Activated B cell treated with CpG ODN at 0.5 μM for 24 hours (primary cell): ENCODE data around the gene LONRF3. TPM values are rescaled to one million over a fixed set of nuclear protein-coding genes. Genes with fewer than 3 reads are reported as not detected.

Experiments used
- ATAC-seq: fragments of 200-7000 bp; cut with Tn5 transposase; one replicate; pipeline ENCODE4 v1.10.0; 2021; ENCODE audit warnings: low read depth, mild to moderate bottlenecking, moderate library complexity
- CTCF ChIA-PET: fragments of 350-600 bp; sonication (Branson Sonifier 250); formaldehyde crosslinking; loops from one replicate; lab custom pipeline; 2021; ENCODE audit warnings: antibody characterized with exemption; lab: Charles Lee
- POLR2A ChIA-PET: fragments of 350-600 bp; sonication (Branson Sonifier 250); formaldehyde crosslinking; loops from one replicate; lab custom pipeline; 2021; ENCODE audit warnings: antibody characterized with exemption; lab: Charles Lee
- DNase-seq: peaks from one replicate; pipeline ENCODE4 v3.0.0; 2022
- H3K27ac Mint-ChIP-seq: one replicate; pipeline ENCODE4 v1.8.0; 2020; ENCODE audit warnings: mixed read lengths
- H3K27me3 Mint-ChIP-seq: one replicate; pipeline ENCODE4 v1.8.0; 2021; ENCODE audit warnings: mixed read lengths
- H3K36me3 Mint-ChIP-seq: one replicate; pipeline ENCODE4 v1.8.0; 2021; ENCODE audit warnings: low read depth, mixed read lengths
- H3K4me1 Mint-ChIP-seq: one replicate; pipeline ENCODE4 v1.8.0; 2021; ENCODE audit warnings: mixed read lengths
- H3K4me3 Mint-ChIP-seq: one replicate; pipeline ENCODE4 v1.8.0; 2020; ENCODE audit warnings: mild to moderate bottlenecking, mixed read lengths
- H3K9me3 Mint-ChIP-seq: one replicate; pipeline ENCODE4 v1.8.0; 2020; ENCODE audit warnings: mixed read lengths
- CTCF ChIP-seq: fragments of 200-600 bp; IDR thresholded peaks from one replicate; pipeline ENCODE4 v1.8.0; 2022; ENCODE audit warnings: antibody characterized with exemption, mild to moderate bottlenecking
- intact Hi-C: fragments of 100-400 bp; cut with micrococcal nuclease; formaldehyde crosslinking; loops from one replicate; pipeline ENCODE4 v1.15.1; 2024
- total RNA-seq: library from RNA; stranded (reverse); gene quantifications from 2 replicates; pipeline ENCODE4 v1.2.3, GENCODE V29; 2022

LONRF3 gene
- total RNA-seq, 1 donor from 2014 or later: 1.3 TPM

DNA sequence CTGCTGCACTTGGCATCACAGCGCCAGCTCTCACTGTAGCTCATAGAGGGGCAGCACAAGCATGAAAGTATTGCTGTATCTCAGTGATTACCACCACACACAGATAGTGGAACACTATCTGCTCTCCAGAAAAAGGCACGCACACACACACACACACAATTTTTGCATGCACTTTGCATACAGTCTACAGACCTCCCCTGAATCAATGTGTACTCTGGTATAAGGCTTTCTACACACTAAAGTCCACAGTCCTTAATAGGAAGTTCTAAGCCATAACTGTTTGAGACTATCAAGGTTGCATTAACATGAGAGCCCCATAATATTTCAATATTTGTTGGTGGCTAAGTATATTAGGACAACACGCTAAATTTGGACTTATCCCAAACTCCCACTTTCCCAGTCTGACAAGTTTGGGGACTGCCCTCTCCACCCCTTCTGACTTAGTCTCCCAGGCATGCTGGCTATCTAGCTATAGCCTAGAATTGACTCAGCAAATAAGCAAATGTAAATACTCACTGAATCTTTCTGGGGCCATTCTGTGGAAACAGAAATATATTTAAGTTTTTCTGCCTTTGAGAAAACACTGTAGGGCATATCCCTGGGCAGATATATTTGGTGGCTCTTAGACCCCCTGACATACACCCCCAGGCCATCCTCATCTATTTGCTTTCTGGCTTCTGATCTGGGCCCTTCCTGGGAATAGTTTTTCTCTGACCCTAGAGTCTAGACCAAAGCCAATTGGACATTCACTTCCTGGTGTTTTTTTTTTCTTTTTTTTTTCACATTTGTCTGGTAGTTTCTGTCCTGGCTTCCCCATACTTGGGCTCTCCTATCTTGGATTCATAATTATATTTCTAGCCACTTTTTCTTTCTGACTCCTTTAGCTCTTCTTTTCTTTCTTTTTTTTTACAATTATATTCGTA lies 62.0 kb downstream of the LONRF3 start:
- intact Hi-C loops: no loop called here
- ChIA-PET CTCF (interaction anchor here (0.6 kb wide), 1 partner anchor 787 kb away, joined by 3 read pairs; no protein-coding TSS in a partner anchor), POLR2A (no interaction called here)
- Mint-ChIP-seq H3K27ac (no peak overlapping the region), H3K4me1 (no peaks in the 10 kb centered on the region), H3K36me3 (no peaks in the 10 kb centered on the region), H3K27me3 (peaks cover 2% of the 10 kb centered on the region), H3K9me3 (peaks cover 7% of the 10 kb centered on the region), H3K4me3 (no peak overlapping the region)
- no peak for DNase-seq
- TF ChIP-seq CTCF: no peak
- ATAC-seq: no peak

DNA sequence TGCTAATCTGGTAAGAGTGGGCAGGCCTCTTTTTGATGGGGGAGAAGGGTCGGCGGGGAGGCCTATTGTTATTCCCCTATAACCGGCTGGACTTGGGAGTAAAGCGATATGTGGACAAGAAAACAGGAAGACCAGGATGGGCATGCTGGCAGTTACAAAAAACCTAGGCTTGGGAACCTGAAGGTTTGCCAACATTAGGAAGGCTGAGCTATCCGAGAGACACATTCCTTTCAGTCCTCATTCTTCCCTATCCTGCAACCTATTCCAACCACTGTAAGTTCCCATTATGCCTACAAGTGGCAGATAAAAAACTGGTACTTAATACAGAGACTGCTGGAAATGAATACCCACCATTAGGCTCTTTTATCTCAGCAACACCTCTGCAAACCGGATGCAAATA lies 66.0 kb downstream of the LONRF3 start:
- no peaks in the 10 kb centered on the region for H3K36me3 Mint-ChIP-seq
- no peaks in the 10 kb centered on the region for H3K4me1 Mint-ChIP-seq
- no peaks in the 10 kb centered on the region for H3K27me3 Mint-ChIP-seq
- no peak overlapping the region for H3K27ac Mint-ChIP-seq
- no peak for ATAC-seq
- TF ChIP-seq CTCF: no peak
- ChIA-PET POLR2A (no interaction called here), CTCF (no interaction called here)
- H3K4me3 Mint-ChIP-seq: no peak overlapping the region
- intact Hi-C loops: no loop called here
- H3K9me3 Mint-ChIP-seq: no peaks in the 10 kb centered on the region
- no peak for DNase-seq

GRCh38 chrX:119041175-119041574 lies 66.8 kb downstream of the LONRF3 start:
- no peaks in the 10 kb centered on the region for H3K36me3 Mint-ChIP-seq
- CTCF ChIA-PET: no interaction called here
- TF ChIP-seq CTCF: no peak

GRCh38 chrX:119042040-119042439 lies 67.6 kb downstream of the LONRF3 start:
- TF ChIP-seq CTCF: no peak
- H3K27ac Mint-ChIP-seq: no peak overlapping the region
- no peaks in the 10 kb centered on the region for H3K36me3 Mint-ChIP-seq
- POLR2A ChIA-PET: no interaction called here
- ATAC-seq: no peak
- no peak overlapping the region for H3K4me3 Mint-ChIP-seq
- intact Hi-C loops: no loop called here
- peaks cover 4% of the 10 kb centered on the region for H3K27me3 Mint-ChIP-seq
- no peaks in the 10 kb centered on the region for H3K4me1 Mint-ChIP-seq
- no peaks in the 10 kb centered on the region for H3K9me3 Mint-ChIP-seq
- no peak for DNase-seq
- CTCF ChIA-PET: no interaction called here

More at GRCh38 chrX:119041175-119041574, 66.8 kb downstream of the LONRF3 start:
- intact Hi-C loops: no loop called here
- peaks cover 2% of the 10 kb centered on the region for H3K27me3 Mint-ChIP-seq
- no peaks in the 10 kb centered on the region for H3K9me3 Mint-ChIP-seq
- no peak overlapping the region for H3K4me3 Mint-ChIP-seq
- POLR2A ChIA-PET: no interaction called here
- H3K27ac Mint-ChIP-seq: no peak overlapping the region
- H3K4me1 Mint-ChIP-seq: no peaks in the 10 kb centered on the region
- no peak for DNase-seq
- ATAC-seq: no peak

- H3K27ac Mint-ChIP-seq: no peak overlapping the region
- TF ChIP-seq CTCF: no peak
- DNase-seq: no peak
- no peak overlapping the region for H3K4me3 Mint-ChIP-seq
- H3K27me3 Mint-ChIP-seq: peaks cover 4% of the 10 kb centered on the region
- ChIA-PET CTCF (no interaction called here), POLR2A (no interaction called here)
- intact Hi-C loops: no loop called here
- H3K4me1 Mint-ChIP-seq: no peaks in the 10 kb centered on the region
- no peaks in the 10 kb centered on the region for H3K36me3 Mint-ChIP-seq
- no peak for ATAC-seq
- no peaks in the 10 kb centered on the region for H3K9me3 Mint-ChIP-seq
Measured at GRCh38 chrX:119042996-119043395, 68.6 kb downstream of the LONRF3 start.
